K562 (cell line): ENCODE results near the gene SUCNR1. TPM values are rescaled to one million over a fixed set of nuclear protein-coding genes. Genes with fewer than 3 reads are reported as not detected.

Source experiments
- BCLAF1 ChIP-seq, 2 experiments: fragments of 450-650 bp in 1 of 2; IDR thresholded peaks; 2 replicates each; pipeline ENCODE4 v1.6.1; 2011 to 2017; ENCODE audit warnings: low read depth in 2 of 2, antibody characterized with exemption in 1 of 2, borderline replicate concordance in 1 of 2, low read length in 1 of 2, mild to moderate bottlenecking in 1 of 2, mixed read lengths in 1 of 2; ENCODE audit not compliant: control insufficient read depth in 1 of 2
- EP300 ChIP-seq: IDR thresholded peaks from 2 replicates; pipeline ENCODE4 v1.6.1; 2012; ENCODE audit warnings: low read length, improper control_type of control experiment
- FOS ChIP-seq: IDR thresholded peaks from 3 replicates; pipeline ENCODE4 v1.6.1; 2011; ENCODE audit not compliant: insufficient read length; ENCODE audit errors: extremely low read depth
- HNRNPL ChIP-seq: fragments of 200-400 bp; formaldehyde crosslinking; IDR thresholded peaks from 2 replicates; pipeline ENCODE4 v1.6.1; 2017; ENCODE audit warnings: low read depth, mild to moderate bottlenecking, low read length
- HNRNPUL1 ChIP-seq: fragments of 200-400 bp; formaldehyde crosslinking; IDR thresholded peaks from 2 replicates; pipeline ENCODE4 v1.6.1; 2017; ENCODE audit warnings: low read length
- HOXB6 ChIP-seq: fragments of 250-450 bp; sonication (Bioruptor Pico); IDR thresholded peaks from 2 replicates; pipeline ENCODE4 v1.5.1; 2022; ENCODE audit warnings: mild to moderate bottlenecking, borderline replicate concordance
- ILK ChIP-seq: fragments of 450-650 bp; IDR thresholded peaks from 2 replicates; pipeline ENCODE4 v1.6.1; 2016; ENCODE audit warnings: missing genetic modification characterization, low read depth, mild to moderate bottlenecking, missing compliant biosample characterization, moderate library complexity, borderline replicate concordance
- SMC3 ChIP-seq: conservative IDR thresholded peaks from 2 replicates; pipeline ENCODE4 v1.6.1; 2011; ENCODE audit warnings: low read depth, low read length, improper control_type of control experiment; ENCODE audit not compliant: insufficient read depth
- ZMIZ1 ChIP-seq, 2 experiments: fragments of 150-350 bp in 1 of 2; IDR thresholded peaks; 2 replicates each; pipeline ENCODE4 v1.6.1; 2012 to 2016; ENCODE audit warnings: low read depth in 2 of 2, low read length in 2 of 2, mild to moderate bottlenecking in 1 of 2, moderate library complexity in 1 of 2
- ZNF780A ChIP-seq: fragments of 250-450 bp; sonication (Bioruptor Pico); IDR thresholded peaks from 2 replicates; pipeline ENCODE4 v1.5.0; 2021; ENCODE audit warnings: mild to moderate bottlenecking
- polyA plus RNA-seq, 8 experiments: library from polyadenylated mRNA; depleted of rRNA in 4 of 8; stranded (reverse) in 5 of 8; unstranded in 3 of 8; fragments of >200 nt; fragmentation: Nextera tagmentation in 2 of 8; fragmentation: Illumina TruSeq in 1 of 8; extraction: Ambion mirVana in 2 of 8; extraction: Trizol in 1 of 8; gene quantifications; 2 replicates each; pipeline versions ENCODE4 v1.2.1 to v1.2.3, GENCODE V29; 2011 to 2014; ENCODE audit warnings: inconsistent platforms in 1 of 8, missing spikeins in 1 of 8
- total RNA-seq, 7 experiments: library from RNA; depleted of rRNA in 6 of 7; stranded (reverse); fragments of >200 nt in 6 of 7; fragmentation: Illumina TruSeq in 2 of 7; extraction: Trizol in 2 of 7; gene quantifications; 2 replicates each; pipeline versions ENCODE4 v1.2.1 to v1.2.3, GENCODE V29; 2011 to 2021; ENCODE audit warnings: low replicate concordance in 1 of 7

The SUCNR1 gene
- total and polyA plus RNA-seq, 9 of the 15 experiments (the other 6 are each of a cell fraction or from before 2014, with no cell fraction given): 0.04 to 0.54 (median 0.13) TPM

DNA sequence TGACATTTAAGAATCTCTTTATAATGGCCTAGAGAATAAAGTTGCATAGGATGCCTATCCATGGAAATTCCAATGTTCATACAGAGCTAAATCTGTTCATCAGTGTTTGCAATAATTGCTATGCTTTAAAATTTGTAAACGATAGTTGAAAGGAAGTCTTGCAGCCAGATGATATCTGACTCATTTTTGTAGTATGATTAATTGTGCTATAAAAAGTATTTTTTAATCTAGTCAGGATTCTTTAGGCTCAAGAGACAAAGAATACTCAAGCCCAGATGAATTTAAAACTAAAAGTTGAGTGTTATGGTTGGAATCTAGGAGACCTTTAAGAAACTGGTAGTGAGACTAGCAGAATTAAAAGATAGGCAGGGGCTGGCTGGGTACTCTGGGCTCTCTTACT lies 50.5 kb downstream of the SUCNR1 start (continued):
- no peak for TF ChIP-seq BCLAF1 (IDR thresholded peaks at IDR 0.05; ENCODE audit: borderline replicate concordance in 1 of 2, control insufficient read depth in 1 of 2, low read depth in 2 of 2, low read length in 1 of 2)
- no peak for TF ChIP-seq HNRNPUL1
- TF ChIP-seq SMC3: no peak
- no peak for TF ChIP-seq FOS
- no peak for TF ChIP-seq EP300
- no peak for TF ChIP-seq HOXB6 (CRISPR knock-in tag)
- no peak for TF ChIP-seq ILK (tag)
- TF ChIP-seq ZNF780A (CRISPR knock-in tag): no peak
- no peak for TF ChIP-seq HNRNPL
- TF ChIP-seq ZMIZ1 (IDR thresholded peaks at IDR 0.05; ENCODE audit: low read depth in 2 of 2, low read length in 2 of 2): no peak
